Activated naive CD8-positive, alpha-beta T cell (primary cell): Measurements from ENCODE around the gene SLC37A2.

Experiments
- H3K27ac Mint-ChIP-seq: one replicate; pipeline ENCODE4 v1.8.0; 2021; ENCODE audit warnings: mixed read lengths
- H3K27me3 Mint-ChIP-seq: one replicate; pipeline ENCODE4 v1.8.0; 2021; ENCODE audit warnings: mixed read lengths
- H3K36me3 Mint-ChIP-seq: one replicate; pipeline ENCODE4 v1.8.0; 2021; ENCODE audit warnings: mixed read lengths
- H3K4me1 Mint-ChIP-seq: one replicate; pipeline ENCODE4 v1.8.0; 2021; ENCODE audit warnings: low read depth, mixed read lengths
- H3K4me3 Mint-ChIP-seq: one replicate; pipeline ENCODE4 v1.8.0; 2021; ENCODE audit warnings: mild to moderate bottlenecking, mixed read lengths
- H3K9me3 Mint-ChIP-seq: one replicate; pipeline ENCODE4 v1.8.0; 2021; ENCODE audit warnings: low read depth, mixed read lengths

Gene SLC37A2

GRCh38 chr11:125102025-125102424 lies 38.9 kb downstream of the SLC37A2 start:
- Mint-ChIP-seq H3K9me3 (no peaks in the 10 kb centered on the region), H3K36me3 (peaks cover 18% of the 10 kb centered on the region), H3K4me1 (peaks cover 3% of the 10 kb centered on the region), H3K27ac (no peak overlapping the region), H3K27me3 (no peaks in the 10 kb centered on the region), H3K4me3 (no peak overlapping the region)

- H3K36me3 Mint-ChIP-seq: peaks cover 16% of the 10 kb centered on the region
- H3K4me3 Mint-ChIP-seq: no peak overlapping the region
- H3K27ac Mint-ChIP-seq: no peak overlapping the region
- peaks cover 3% of the 10 kb centered on the region for H3K4me1 Mint-ChIP-seq
- no peaks in the 10 kb centered on the region for H3K27me3 Mint-ChIP-seq
- no peaks in the 10 kb centered on the region for H3K9me3 Mint-ChIP-seq
Observed at GRCh38 chr11:125102510-125102909, 39.4 kb downstream of the SLC37A2 start.

GRCh38 chr11:125105926-125106325 lies 42.8 kb downstream of the SLC37A2 start:
- Mint-ChIP-seq H3K9me3 (no peaks in the 10 kb centered on the region), H3K4me3 (no peak overlapping the region)

GRCh38 chr11:125108469-125108868 lies 45.4 kb downstream of the SLC37A2 start:
- H3K4me1 Mint-ChIP-seq: peaks cover 23% of the 10 kb centered on the region
- no peak overlapping the region for H3K4me3 Mint-ChIP-seq
- H3K27ac Mint-ChIP-seq: no peak overlapping the region
- peaks cover 8% of the 10 kb centered on the region for H3K9me3 Mint-ChIP-seq
- H3K36me3 Mint-ChIP-seq: peaks cover 2% of the 10 kb centered on the region
- no peaks in the 10 kb centered on the region for H3K27me3 Mint-ChIP-seq

More at GRCh38 chr11:125105926-125106325, 42.8 kb downstream of the SLC37A2 start:
- no peak overlapping the region for H3K27ac Mint-ChIP-seq
- H3K4me1 Mint-ChIP-seq: peaks cover 12% of the 10 kb centered on the region
- H3K27me3 Mint-ChIP-seq: no peaks in the 10 kb centered on the region
- H3K36me3 Mint-ChIP-seq: peaks cover 7% of the 10 kb centered on the region

GRCh38 chr11:125110506-125110905 lies 47.4 kb downstream of the SLC37A2 start:
- peak overlapping the region; percentile 100 for H3K4me3 Mint-ChIP-seq
- H3K9me3 Mint-ChIP-seq: peaks cover 8% of the 10 kb centered on the region
- no peaks in the 10 kb centered on the region for H3K27me3 Mint-ChIP-seq
- H3K4me1 Mint-ChIP-seq: peaks cover 20% of the 10 kb centered on the region
- peaks cover 2% of the 10 kb centered on the region for H3K36me3 Mint-ChIP-seq
- peak overlapping the region; percentile 98 for H3K27ac Mint-ChIP-seq

- H3K4me3 Mint-ChIP-seq: peak overlapping the region; percentile 100
- H3K27ac Mint-ChIP-seq: peak overlapping the region; percentile 98
- H3K9me3 Mint-ChIP-seq: peaks cover 8% of the 10 kb centered on the region
- peaks cover 2% of the 10 kb centered on the region for H3K36me3 Mint-ChIP-seq
- no peaks in the 10 kb centered on the region for H3K27me3 Mint-ChIP-seq
- peaks cover 20% of the 10 kb centered on the region for H3K4me1 Mint-ChIP-seq
Observed at GRCh38 chr11:125111001-125111342, 47.9 kb downstream of the SLC37A2 start.

GRCh38 chr11:125111343-125112207 lies 48.5 kb downstream of the SLC37A2 start, which contains the start of gene TMEM218:
Gene TMEM218 (minus strand): TSS chr11:125111626. CDS start chr11:125102241, 9,385 bp downstream.
- Mint-ChIP-seq H3K4me1 (peaks cover 20% of the 10 kb centered on the region), H3K9me3 (peaks cover 8% of the 10 kb centered on the region), H3K27me3 (no peaks in the 10 kb centered on the region), H3K4me3 (peak within 1 kb of the TSS; percentile 100), H3K36me3 (peaks cover 2% of the 10 kb centered on the region), H3K27ac (peak within 1 kb of the TSS; percentile 98)

- Mint-ChIP-seq H3K27ac (peak overlapping the region; percentile 98), H3K4me3 (peak overlapping the region; percentile 100), H3K27me3 (no peaks in the 10 kb centered on the region)
Observed at GRCh38 chr11:125112208-125112604, 49.1 kb downstream of the SLC37A2 start.

GRCh38 chr11:125114518-125114917 lies 51.4 kb downstream of the SLC37A2 start:
- peaks cover 8% of the 10 kb centered on the region for H3K9me3 Mint-ChIP-seq
- no peak overlapping the region for H3K27ac Mint-ChIP-seq
- no peak overlapping the region for H3K4me3 Mint-ChIP-seq
- H3K4me1 Mint-ChIP-seq: peaks cover 18% of the 10 kb centered on the region
- peaks cover 8% of the 10 kb centered on the region for H3K27me3 Mint-ChIP-seq
- peaks cover 2% of the 10 kb centered on the region for H3K36me3 Mint-ChIP-seq

More at GRCh38 chr11:125112208-125112604, 49.1 kb downstream of the SLC37A2 start:
- Mint-ChIP-seq H3K36me3 (peaks cover 2% of the 10 kb centered on the region), H3K4me1 (peaks cover 20% of the 10 kb centered on the region), H3K9me3 (peaks cover 8% of the 10 kb centered on the region)

GRCh38 chr11:125117429-125117828 lies 54.3 kb downstream of the SLC37A2 start:
- Mint-ChIP-seq H3K36me3 (no peaks in the 10 kb centered on the region), H3K4me3 (no peak overlapping the region), H3K27ac (no peak overlapping the region), H3K4me1 (no peaks in the 10 kb centered on the region), H3K27me3 (peaks cover 8% of the 10 kb centered on the region), H3K9me3 (peaks cover 4% of the 10 kb centered on the region)

- peaks cover 3% of the 10 kb centered on the region for H3K36me3 Mint-ChIP-seq
- peaks cover 9% of the 10 kb centered on the region for H3K27me3 Mint-ChIP-seq
- H3K9me3 Mint-ChIP-seq: no peaks in the 10 kb centered on the region
- no peak overlapping the region for H3K27ac Mint-ChIP-seq
- no peak overlapping the region for H3K4me3 Mint-ChIP-seq
- H3K4me1 Mint-ChIP-seq: no peaks in the 10 kb centered on the region
Observed at GRCh38 chr11:125123194-125123946, 60.3 kb downstream of the SLC37A2 start.

- Mint-ChIP-seq H3K27me3 (peaks cover 7% of the 10 kb centered on the region), H3K4me3 (no peak overlapping the region), H3K4me1 (no peaks in the 10 kb centered on the region), H3K9me3 (no peaks in the 10 kb centered on the region), H3K27ac (no peak overlapping the region), H3K36me3 (peaks cover 3% of the 10 kb centered on the region)
Observed at GRCh38 chr11:125123947-125124617, 61.0 kb downstream of the SLC37A2 start.

- H3K4me3 Mint-ChIP-seq: no peak overlapping the region
Observed at GRCh38 chr11:125124618-125124992, 61.5 kb downstream of the SLC37A2 start.

GRCh38 chr11:125128450-125128849 lies 65.3 kb downstream of the SLC37A2 start:
- Mint-ChIP-seq H3K36me3 (peaks cover 3% of the 10 kb centered on the region), H3K9me3 (no peaks in the 10 kb centered on the region)

More at GRCh38 chr11:125124618-125124992, 61.5 kb downstream of the SLC37A2 start:
- H3K27ac Mint-ChIP-seq: no peak overlapping the region
- no peaks in the 10 kb centered on the region for H3K9me3 Mint-ChIP-seq
- H3K27me3 Mint-ChIP-seq: peaks cover 11% of the 10 kb centered on the region
- no peaks in the 10 kb centered on the region for H3K4me1 Mint-ChIP-seq
- H3K36me3 Mint-ChIP-seq: peaks cover 3% of the 10 kb centered on the region

More at GRCh38 chr11:125128450-125128849, 65.3 kb downstream of the SLC37A2 start:
- Mint-ChIP-seq H3K4me3 (no peak overlapping the region), H3K4me1 (no peaks in the 10 kb centered on the region), H3K27me3 (peaks cover 19% of the 10 kb centered on the region), H3K27ac (no peak overlapping the region)
